DMS79 treated with DMSO at 0.1 percent for 48 hours (cell line): ENCODE results near the gene EVI5.
"Not testable (repeated sequence)": the region's sequence is repeated elsewhere in the genome, so short reads cannot be mapped to it uniquely, and the experiment has no call there.

Source experiments
- DNase-seq: peaks from one replicate; lab custom pipeline; 2025; lab: John Stamatoyannopoulos, UW

Gene EVI5

DNA sequence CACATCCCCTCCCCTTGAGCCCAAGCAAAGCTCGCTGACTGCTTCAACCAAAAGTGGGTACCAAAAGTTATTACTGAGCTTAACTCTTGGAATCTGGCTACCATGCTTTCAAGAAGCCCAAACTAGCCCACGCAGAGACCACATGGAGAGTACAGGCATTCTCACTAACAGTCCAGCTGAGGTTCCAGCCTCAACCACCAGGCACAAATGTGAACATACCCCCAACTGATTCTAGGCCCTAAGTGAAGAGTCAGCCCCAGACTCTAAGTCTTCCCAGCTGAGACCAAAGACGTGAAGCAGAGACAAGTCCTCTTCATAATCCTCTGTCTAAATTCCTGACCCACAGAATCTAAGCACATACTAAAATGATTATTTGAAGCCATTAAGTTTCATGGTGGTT is 36.8 kb downstream of the EVI5 start:
- no peak for DNase-seq

DNA sequence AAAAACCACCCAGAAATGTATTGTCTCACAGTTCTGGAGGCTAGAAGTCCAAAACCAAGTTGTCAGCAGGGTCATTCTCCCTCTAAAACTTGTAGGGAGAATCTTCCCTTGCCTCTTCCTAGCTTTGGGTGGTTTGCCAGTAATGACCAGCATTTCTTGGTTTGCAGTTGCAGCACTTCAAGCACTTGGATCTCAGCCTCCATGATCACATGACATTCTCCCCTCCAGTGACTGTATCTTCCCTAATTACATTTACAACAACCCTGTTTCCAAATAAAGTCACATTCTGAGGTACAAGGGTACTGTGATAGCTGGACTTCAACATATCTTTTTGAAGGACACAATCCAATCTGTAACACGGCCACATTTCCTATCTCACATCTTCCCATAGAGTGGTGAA is 37.2 kb downstream of the EVI5 start:
- no peak for DNase-seq

DNA sequence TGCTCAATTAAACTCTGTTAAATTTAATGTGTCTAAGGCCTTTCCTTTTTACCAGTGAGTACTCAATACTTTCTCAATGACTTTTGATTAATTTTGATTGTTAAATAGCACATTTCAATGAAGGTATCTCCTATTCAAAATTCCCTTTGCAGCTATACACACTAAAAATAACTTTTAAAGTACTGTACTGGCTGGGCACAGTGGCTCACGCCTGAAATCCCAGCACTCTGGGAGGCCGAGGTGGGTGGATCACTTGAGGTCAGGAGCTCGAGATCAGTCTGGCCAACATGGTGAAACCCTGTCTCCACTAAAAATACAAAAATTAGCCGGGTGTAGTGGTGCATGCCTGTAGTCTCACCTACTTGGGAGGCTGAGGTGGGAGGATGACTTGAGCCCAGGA is 38.7 kb downstream of the EVI5 start:
- not testable (repeated sequence) for DNase-seq

DNA sequence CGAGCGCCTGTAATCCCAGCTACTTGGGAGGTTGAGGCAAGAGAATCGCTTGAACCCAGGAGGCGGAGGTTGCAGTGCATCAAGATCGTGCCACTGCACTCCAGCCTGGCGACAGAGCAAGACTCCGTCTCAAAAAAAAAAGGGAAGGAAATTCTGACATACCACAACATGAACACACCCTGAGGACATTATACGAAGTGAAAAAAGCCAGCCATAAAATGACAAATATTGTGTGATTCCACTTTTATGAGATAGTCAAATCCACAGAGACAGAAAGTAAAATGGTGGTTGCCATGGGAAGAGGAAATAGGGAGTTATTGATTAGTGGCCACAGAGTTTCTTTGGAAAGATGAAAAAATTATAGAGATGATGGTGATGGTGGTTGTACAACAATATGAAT is 41.7 kb downstream of the EVI5 start:
- DNase-seq = no peak

DNA sequence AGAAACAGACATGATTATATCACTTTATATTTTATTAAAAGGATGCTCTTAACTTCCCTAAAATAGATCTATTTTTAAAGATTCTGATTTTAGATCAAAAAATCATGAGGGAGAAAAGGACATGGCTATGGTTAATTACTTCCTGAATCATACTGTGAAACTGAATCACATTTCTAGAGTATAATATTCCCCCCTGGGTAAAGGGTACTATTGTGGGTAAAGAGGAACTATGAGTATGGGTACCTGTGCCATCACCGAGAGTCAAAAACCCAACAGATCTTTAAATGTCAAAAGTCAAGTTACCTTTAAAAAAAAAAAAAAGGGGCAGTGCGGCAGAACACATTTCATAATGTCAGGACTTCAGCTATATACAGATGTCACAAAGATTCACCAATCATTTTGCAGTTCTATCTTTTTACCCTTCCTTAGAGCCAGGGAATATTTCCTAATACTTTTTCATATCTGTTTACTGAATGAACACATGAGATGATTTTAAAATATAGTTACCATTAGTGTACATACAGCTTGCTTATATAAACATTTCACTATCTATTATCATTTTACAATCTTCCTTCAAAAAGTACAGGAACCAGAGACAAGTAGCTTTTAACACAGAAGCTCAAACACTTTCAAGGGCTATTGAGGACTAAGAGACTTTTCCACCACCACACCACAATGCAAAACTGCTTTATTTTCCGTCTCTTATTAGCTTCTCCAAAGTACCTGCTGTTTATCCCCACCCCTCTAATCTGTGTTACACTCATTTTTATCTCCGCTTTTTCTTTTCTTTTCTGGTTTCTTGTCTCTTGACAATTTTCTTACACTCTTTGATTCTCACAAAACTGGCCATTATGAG is 45.0 kb downstream of the EVI5 start:
- DNase-seq = peak; percentile 49

DNA sequence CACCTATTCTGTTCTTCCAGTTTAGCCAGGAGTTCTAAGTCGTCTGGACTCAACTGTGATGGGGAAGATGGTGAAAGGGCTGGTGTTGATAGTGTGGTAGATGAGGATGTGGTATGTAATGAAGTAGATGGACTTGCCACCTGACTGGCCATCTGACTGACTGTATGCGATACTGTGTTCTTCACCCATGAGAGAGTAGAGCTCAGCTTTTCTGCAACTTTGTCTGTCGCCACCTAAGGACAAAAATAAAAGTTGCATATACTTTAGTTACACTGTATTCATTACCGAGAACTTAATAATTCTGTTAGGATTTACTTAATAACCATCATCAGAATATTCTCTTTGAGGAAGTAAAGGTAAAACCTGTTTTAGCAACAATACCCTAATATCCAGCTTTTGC is 48.5 kb downstream of the EVI5 start:
- DNase-seq = no peak

DNA sequence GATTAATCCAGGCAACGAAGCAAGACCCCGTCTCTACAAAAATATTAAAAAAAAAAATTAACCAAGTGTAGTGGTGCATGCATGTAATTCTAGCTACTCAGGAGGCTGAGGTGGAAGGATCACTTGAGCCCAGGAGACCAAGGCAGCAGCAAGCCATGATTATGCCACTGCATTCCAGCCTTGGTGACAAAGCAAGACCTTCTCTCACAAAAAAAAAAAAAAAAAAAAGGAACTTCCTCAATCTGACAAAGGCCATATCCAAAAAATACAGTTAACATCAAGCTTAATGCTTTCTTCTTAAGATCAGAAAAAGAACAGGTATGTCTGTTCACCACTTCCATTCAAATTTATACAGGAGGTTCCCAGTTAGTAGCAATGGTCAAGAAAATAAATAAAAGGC is 54.4 kb downstream of the EVI5 start:
- no peak for DNase-seq

DNA sequence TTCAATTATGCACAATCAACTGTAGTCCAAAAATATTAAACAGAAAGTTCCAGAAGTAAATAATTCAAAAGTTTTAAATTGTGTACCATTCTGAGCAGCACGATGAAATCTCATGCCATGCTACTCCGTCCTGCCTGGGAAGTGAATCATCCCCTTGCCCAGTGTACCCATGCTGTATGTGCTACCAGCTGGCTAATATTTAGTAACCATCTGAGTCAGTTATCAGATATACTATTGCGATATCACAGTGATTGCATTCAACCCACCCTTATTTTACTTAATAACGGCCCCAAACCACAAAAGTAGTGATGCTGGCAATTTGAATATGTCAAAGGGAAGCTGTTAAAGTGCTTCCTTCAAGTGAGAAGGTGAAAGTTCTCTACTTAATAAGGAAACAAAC is 56.2 kb downstream of the EVI5 start:
- no peak for DNase-seq

DNA sequence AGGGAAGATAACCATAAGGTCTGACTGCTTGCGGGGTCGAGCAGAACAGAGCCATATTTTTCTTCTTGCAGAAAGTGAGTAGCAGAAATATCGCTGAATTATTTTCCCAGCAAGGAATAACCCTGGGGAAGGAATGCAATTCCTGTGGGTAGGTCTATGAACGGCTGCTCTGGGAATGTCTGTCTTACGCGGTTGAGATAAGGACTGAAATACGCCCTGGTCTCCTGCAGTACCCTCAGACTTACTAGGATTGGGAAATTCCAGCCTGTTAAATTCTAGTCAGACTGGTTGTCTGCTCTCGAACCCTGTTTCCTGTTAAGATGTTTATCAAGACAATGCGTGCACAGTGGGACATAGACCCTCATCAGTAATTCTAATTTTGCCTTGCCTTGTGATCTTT is 61.2 kb downstream of the EVI5 start:
- DNase-seq = not testable (repeated sequence)

DNA sequence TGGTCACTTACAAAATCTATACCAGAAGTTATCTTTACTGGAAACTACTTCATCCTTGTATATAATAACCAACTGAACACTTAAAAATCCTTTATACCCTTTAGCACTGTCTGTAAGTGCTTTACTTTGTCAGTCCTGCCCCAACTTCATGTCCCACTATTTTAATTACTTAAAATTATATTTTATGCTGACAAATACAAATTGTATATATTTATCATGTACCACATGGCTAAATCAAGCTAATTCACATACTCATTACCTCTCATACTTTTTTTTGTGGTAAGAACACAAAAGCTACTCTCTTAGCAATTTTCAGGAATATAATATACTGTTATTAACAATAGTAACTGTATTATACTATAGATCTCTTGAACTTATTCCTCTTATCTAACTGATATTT is 63.0 kb downstream of the EVI5 start:
- DNase-seq = no peak

DNA sequence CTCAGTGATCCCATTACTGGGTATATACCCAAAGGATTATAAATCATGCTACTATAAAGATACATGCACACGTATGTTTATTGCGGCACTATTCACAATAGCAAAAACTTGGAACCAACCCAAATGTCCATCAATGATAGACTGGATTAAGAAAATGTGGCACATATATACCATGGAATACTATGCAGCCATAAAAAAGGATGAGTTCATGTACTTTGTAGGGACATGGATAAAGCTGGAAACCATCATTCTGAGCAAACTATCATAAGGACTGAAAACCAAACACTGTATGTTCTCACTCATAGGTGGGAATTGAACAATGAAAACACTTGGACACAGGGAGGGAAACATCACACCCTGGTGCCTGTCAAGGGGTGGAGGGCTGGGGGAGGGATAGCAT is 63.8 kb downstream of the EVI5 start:
- not testable (repeated sequence) for DNase-seq

DNA sequence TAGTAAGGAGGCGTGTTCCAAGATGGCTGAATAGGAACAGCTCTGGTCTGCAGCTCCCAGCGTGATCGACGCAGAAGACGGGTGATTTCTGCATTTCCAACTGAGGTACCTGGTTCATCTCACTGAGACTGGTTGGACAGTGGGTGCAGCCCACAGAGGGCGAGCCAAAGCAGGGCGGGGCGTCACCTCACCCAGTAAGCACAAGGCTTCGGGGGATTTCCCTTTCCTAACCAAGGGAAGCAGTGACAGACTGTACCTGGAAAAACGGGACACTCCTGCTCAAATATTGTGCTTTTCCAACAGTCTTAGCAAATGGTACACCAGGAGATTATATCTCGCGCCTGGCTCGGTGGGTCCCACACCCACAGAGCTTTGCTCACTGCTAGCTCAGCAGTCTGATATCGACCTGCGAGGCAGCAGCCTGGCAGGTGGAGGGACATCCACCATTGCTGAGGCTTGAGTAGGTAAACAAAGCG is 69.4 kb downstream of the EVI5 start:
- DNase-seq = not testable (repeated sequence)

DNA sequence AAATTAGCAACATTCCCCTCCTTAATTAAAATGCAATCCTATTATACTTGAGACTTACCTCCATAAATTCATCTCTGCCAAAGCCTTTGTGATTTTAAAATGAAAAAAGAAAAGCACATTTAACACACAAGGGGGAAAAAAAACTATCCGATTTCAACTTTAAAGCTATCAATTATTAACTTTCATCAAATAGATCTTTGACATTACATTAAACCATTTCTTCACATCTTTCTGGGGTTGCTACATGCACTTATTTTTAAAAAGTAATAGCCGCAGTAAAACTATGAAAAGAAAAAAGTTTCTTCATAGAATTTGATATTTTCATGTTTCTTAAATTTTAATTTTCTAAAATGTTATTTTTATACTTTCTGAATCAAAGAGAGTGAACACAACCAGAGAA is 71.0 kb downstream of the EVI5 start:
- DNase-seq = no peak

DNA sequence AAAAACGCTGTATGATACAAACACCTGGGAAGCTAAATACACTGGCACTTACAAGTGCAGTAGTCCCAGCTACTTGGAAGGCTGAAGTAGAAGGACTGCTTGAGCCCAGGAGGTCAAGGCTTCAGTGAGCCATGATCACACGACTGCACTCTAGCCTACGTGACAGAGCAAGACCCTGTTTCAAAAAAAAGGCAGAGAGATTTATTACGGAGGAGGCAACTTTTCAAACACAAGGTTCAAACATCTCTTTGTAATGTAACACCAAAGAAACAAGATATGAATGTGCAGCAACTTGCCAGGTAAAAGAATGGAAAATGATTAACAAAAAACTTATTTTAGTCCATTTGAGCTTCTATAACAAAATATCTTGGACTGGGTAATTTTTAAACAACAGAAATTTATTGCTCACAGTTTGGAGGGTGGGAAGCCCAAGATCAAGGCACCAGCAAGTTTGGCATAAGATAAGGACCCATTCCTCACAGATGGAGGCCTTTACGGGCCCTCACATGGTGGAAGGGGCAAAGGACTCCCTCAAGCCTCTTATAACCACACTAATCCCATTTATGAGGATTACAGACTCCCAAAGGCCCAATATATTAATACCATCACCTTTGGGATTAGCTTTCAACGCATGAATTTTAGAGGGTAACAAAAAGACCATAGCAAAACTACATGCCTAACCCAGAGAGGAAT is 73.3 kb downstream of the EVI5 start:
- no peak for DNase-seq

DNA sequence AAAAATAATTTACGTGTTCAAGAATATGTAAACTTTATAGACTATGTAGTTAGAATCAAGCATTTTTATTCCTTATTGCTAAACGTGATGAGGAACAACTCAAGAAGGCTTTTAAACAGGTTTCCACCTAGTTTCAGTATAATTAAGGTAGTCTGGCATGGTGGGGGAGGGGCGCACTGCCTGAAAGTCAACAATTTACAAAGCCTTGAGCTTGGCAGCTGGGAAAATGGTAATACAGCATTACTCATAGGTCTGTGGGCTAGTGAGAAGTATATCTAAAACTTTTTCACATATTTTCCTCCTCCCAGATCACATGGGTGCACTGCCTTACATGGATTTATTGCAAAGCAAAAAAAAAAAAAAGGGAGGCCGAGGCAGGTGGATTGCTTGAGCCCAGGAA is 75.2 kb downstream of the EVI5 start:
- no peak for DNase-seq

DNA sequence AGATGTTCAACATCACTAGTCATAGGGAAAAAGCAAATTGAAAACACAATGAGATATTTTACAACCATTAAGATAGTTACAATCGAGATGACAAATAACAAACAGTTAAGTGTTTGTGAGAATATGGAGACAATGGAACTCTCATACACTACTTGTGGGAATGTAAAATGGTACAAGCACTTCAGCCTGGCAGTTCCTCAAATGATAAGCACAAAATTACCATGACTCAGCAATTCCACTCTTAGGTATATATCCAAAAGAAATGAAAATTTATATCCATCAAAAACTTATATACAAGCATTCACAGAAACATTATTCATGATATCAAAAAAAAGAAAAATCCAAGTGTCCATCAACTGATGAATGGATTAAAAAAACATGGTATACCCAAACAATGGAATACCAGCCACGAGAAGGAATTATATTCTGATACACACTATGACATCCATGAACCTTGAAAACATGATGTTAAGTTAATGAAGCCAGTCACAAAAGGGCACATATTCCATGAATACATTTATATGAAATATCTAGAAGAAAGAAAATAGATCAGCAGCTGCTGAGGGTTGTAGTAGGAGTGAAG is 76.4 kb downstream of the EVI5 start:
- no peak for DNase-seq

DNA sequence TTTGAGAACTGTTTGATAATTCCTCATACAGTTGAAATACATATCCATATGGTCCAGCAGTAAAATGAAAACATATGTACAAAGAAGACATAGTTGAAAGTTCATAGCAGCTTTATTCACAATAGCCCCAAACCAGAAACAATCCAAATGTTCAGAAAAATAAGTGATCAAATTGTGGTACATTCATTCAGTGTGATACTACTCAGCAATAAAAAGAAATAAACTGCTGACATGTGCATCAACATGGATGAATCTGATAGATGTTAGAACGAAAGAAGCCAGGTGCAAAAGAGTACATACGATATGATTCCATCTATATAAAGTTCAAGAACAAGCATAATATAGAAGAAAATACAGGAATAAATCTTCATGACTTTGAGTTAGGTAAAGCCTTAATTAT is 77.2 kb downstream of the EVI5 start:
- DNase-seq = no peak

DNA sequence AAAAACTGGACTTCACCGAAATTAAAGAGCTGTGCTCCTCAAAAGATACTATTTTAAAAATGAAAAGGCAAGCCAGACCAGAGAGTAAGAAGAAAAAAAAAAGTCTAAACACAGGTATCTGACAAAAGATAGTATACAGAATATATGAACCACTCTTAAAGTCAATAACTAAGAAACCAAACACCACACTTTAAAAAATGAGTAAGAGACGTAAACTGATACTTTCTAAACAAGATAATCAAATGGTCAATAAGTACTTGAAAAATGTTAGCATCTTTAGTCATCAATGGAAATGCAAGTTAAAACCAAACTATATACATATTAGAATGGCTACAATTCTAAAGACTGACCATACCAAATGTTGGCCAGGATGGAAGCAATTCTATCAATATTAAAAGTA is 77.6 kb downstream of the EVI5 start:
- no peak for DNase-seq

DNA sequence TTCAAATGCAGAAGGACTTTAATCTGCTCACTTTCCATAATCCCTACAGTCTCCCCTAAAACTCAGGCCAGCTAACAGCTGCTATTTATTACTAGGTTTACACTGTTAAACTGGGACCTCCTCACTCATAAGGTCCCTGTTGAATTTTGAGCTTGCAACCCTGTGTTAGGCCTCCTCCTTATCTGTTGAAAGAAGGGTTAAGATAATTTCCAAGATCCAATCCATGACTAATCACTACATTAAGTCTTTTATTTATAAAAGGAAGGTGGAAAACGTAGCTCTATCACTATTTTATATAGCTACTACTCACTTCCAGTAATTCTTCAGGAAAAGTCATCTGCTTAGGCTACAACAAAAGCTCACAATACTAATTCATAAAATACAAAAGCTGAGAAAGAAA is 79.5 kb downstream of the EVI5 start:
- DNase-seq = no peak

DNA sequence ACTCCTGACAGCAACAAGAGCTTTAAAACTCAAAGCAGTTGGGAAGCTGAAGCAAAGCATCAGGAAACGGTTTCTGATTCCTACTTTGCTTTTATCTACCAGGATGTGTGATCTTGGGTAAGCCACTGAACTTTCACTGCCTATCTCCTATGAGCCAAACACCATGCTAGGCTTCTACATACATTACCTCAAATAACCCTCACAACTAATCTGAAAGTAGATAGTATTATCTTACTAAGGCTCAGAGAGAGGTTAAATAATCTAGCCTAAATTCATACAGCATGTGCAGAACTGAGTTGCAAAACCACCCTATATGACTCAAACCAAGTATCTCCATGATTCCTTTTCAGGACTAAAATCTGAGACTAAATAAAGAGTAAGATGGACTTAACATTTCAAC is 83.8 kb downstream of the EVI5 start:
- DNase-seq = no peak

DNA sequence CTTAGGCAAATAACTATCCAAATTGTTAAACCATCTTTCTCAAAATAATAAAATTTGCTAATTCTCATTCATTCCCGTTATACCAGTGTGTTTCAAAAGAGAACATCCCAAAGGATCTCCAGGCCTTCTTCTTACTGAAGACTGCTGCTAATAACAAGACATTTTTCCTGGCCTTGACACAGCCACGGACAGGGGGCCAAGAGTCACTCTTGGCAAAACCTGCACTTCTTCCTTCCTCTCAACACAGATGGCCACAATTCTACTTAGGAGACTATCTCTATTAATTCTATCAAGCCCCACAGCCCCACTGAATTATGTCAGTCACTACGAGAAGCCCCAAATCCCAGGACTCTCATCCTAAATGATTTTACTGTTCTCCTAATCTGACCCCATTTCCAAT is 86.0 kb downstream of the EVI5 start:
- no peak for DNase-seq

DNA sequence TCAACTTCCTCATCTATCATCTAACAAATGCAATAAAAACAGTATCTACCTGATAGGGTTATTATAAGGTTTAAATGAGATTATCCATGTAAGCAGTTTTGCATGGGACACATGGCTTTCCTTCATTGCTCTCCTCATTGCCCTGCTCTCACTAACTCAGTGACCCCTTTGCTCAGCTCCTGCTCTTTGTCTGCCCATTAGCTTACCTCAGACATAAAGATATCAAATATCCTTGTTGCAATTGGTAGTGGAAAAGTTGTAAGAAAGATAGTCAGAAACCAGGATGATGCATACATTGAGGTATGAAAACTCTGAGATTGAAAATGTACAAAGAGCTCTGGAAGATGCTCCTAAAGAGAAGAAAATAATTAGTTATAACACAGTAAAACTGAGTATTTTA is 89.8 kb downstream of the EVI5 start:
- no peak for DNase-seq

DNA sequence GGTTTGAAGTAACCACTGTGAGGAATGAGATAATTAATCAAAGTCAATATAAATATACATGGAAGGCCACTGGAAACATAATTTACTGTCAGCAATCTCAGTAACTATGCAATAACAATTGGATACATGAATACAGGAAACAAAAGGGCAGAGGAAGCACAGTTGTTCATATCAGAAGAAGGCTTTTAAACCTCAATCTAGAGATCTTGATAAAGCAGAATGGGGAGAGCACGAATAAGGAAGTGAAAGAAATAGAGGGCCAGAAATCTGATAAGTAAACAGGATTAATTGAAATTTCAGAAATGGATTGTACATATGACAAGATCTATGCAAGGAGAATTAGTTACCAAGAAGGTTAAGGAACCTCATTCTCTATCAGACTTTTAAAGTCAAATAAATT is 93.0 kb downstream of the EVI5 start:
- no peak for DNase-seq
